HepG2 (cell line): ENCODE results near the gene HCFC2. TPM values are rescaled to one million over a fixed set of nuclear protein-coding genes. Genes with fewer than 3 reads are reported as not detected.
A peak's percentile ranks its signal among the peaks of the same experiment; 100 is the strongest.

Source experiments
- ARID2 ChIP-seq: sonication (generic); formaldehyde crosslinking; IDR thresholded peaks from 2 replicates; pipeline ENCODE4 v1.8.1; 2022; ENCODE audit warnings: mild to moderate bottlenecking, missing genetic modification reagents, borderline replicate concordance
- ATF7-NPFF ChIP-seq: sonication (generic); formaldehyde crosslinking; IDR thresholded peaks from 2 replicates; pipeline ENCODE4 v1.8.1; 2023; ENCODE audit warnings: mild to moderate bottlenecking, low read depth, missing genetic modification reagents, moderate library complexity
- DPF2 ChIP-seq: sonication (generic); formaldehyde crosslinking; IDR thresholded peaks from 2 replicates; pipeline ENCODE4 v1.4.0; 2020; ENCODE audit warnings: mild to moderate bottlenecking, low read depth, missing genetic modification reagents, borderline replicate concordance
- EHMT2 ChIP-seq: fragments of 200-600 bp; sonication (generic); IDR thresholded peaks from 2 replicates; pipeline ENCODE4 v1.7.0; 2017; ENCODE audit warnings: antibody characterized with exemption, low read depth, low read length, borderline replicate concordance
- ERF ChIP-seq: IDR thresholded peaks from 2 replicates; pipeline ENCODE4 v1.6.1; 2018; ENCODE audit warnings: missing biosample characterization, missing genetic modification reagents
- FOXA3 ChIP-seq: IDR thresholded peaks from 2 replicates; pipeline ENCODE4 v1.6.1; 2016; ENCODE audit warnings: missing genetic modification reagents, missing compliant biosample characterization
- HOXA5 ChIP-seq: sonication (generic); formaldehyde crosslinking; IDR thresholded peaks from 2 replicates; pipeline ENCODE4 v1.4.0; 2020; ENCODE audit warnings: missing genetic modification reagents
- KDM1A ChIP-seq: IDR thresholded peaks from 2 replicates; pipeline ENCODE4 v1.6.1; 2016; ENCODE audit warnings: missing compliant biosample characterization
- PAWR ChIP-seq: sonication (generic); formaldehyde crosslinking; IDR thresholded peaks from 2 replicates; pipeline ENCODE4 v1.4.0; 2020; ENCODE audit warnings: missing genetic modification reagents, mild to moderate bottlenecking, borderline replicate concordance
- PHF8 ChIP-seq: sonication (generic); formaldehyde crosslinking; IDR thresholded peaks from 2 replicates; pipeline ENCODE4 v1.5.0; 2020; ENCODE audit warnings: missing genetic modification reagents
- PITX1 ChIP-seq: sonication (generic); formaldehyde crosslinking; IDR thresholded peaks from 2 replicates; pipeline ENCODE4 v1.5.1; 2020; ENCODE audit warnings: mild to moderate bottlenecking, missing genetic modification reagents
- PRMT3 ChIP-seq: sonication (generic); formaldehyde crosslinking; IDR thresholded peaks from 2 replicates; pipeline ENCODE4 v1.8.1; 2022; ENCODE audit warnings: low read depth, mild to moderate bottlenecking, moderate library complexity, missing genetic modification reagents, borderline replicate concordance
- TBL1XR1 ChIP-seq: fragments of 150-350 bp; IDR thresholded peaks from 2 replicates; pipeline ENCODE4 v1.6.1; 2014; ENCODE audit warnings: borderline replicate concordance, low read length; ENCODE audit not compliant: partially characterized antibody
- TCF7 ChIP-seq: sonication (generic); IDR thresholded peaks from 2 replicates; pipeline ENCODE4 v1.6.1; 2016; ENCODE audit warnings: antibody characterized with exemption, low read depth
- YY1 ChIP-seq: IDR thresholded peaks from 2 replicates; pipeline ENCODE4 v1.6.1; 2011; ENCODE audit warnings: low read length, low read depth, moderate library complexity, mild to moderate bottlenecking; ENCODE audit not compliant: insufficient read depth, insufficient replicate concordance
- ZBTB3 ChIP-seq: sonication (generic); formaldehyde crosslinking; IDR thresholded peaks from 2 replicates; pipeline ENCODE4 v1.4.0; 2020; ENCODE audit warnings: low read depth, mild to moderate bottlenecking, moderate library complexity, missing genetic modification reagents, borderline replicate concordance
- ZBTB8A ChIP-seq: sonication (generic); formaldehyde crosslinking; IDR thresholded peaks from 2 replicates; pipeline ENCODE4 v1.4.0; 2020; ENCODE audit warnings: mild to moderate bottlenecking, low read depth, missing genetic modification reagents, borderline replicate concordance
- ZKSCAN8 ChIP-seq: IDR thresholded peaks from 2 replicates; pipeline ENCODE4 v1.6.1; 2016; ENCODE audit warnings: borderline replicate concordance, missing genetic modification reagents, missing compliant biosample characterization
- ZNF451 ChIP-seq: sonication (generic); formaldehyde crosslinking; IDR thresholded peaks from 2 replicates; pipeline ENCODE4 v1.5.0; 2020; ENCODE audit warnings: mild to moderate bottlenecking, missing genetic modification reagents
- ZNF605 ChIP-seq: sonication (generic); formaldehyde crosslinking; IDR thresholded peaks from 2 replicates; pipeline ENCODE4 v1.8.0; 2022; ENCODE audit warnings: mild to moderate bottlenecking, missing genetic modification reagents
- ZNF703 ChIP-seq: sonication (generic); formaldehyde crosslinking; IDR thresholded peaks from 2 replicates; pipeline ENCODE4 v1.5.1; 2020; ENCODE audit warnings: missing genetic modification reagents, mild to moderate bottlenecking, moderate library complexity, borderline replicate concordance
- polyA plus RNA-seq, 8 experiments: library from polyadenylated mRNA; depleted of rRNA in 3 of 8; stranded (reverse) in 7 of 8; unstranded in 1 of 8; fragments of >200 nt; fragmentation: Illumina TruSeq in 4 of 8; extraction: Trizol in 4 of 8; gene quantifications; 2 replicates each; pipeline versions ENCODE4 v1.2.1 to v1.2.3, GENCODE V29; 2011 to 2016; ENCODE audit warnings: low read depth in 4 of 8, missing spikeins in 1 of 8, mixed read lengths in 1 of 8; ENCODE audit not compliant: insufficient read depth in 1 of 8
- total RNA-seq, 5 experiments: library from RNA; depleted of rRNA; stranded (reverse); fragments of >200 nt; fragmentation: Illumina TruSeq; extraction: Trizol; gene quantifications; 2 replicates each; pipeline ENCODE4 v1.2.3, GENCODE V29; 2016; ENCODE audit warnings: low read depth in 1 of 5
- TF ChIP-seq, protein P1 (sequence below): sonication (generic); formaldehyde crosslinking; IDR thresholded peaks from 2 replicates; pipeline ENCODE4 v1.5.1; 2020; ENCODE audit warnings: missing genetic modification reagents, mild to moderate bottlenecking, borderline replicate concordance
- TF ChIP-seq, protein P2 (sequence below): sonication (generic); formaldehyde crosslinking; IDR thresholded peaks from 2 replicates; pipeline ENCODE4 v1.4.0; 2020; ENCODE audit warnings: missing genetic modification reagents
- TF ChIP-seq, protein P3 (sequence below): sonication (generic); formaldehyde crosslinking; IDR thresholded peaks from 2 replicates; pipeline ENCODE4 v1.5.1; 2020; ENCODE audit warnings: mild to moderate bottlenecking, moderate library complexity, missing genetic modification reagents
- TF ChIP-seq, protein P4 (sequence below): sonication (generic); formaldehyde crosslinking; conservative IDR thresholded peaks from 2 replicates; pipeline ENCODE4 v1.5.0; 2020; ENCODE audit warnings: missing genetic modification reagents
- TF ChIP-seq, protein P5 (sequence below): sonication (generic); formaldehyde crosslinking; IDR thresholded peaks from 2 replicates; pipeline ENCODE4 v1.8.0; 2022; ENCODE audit warnings: mild to moderate bottlenecking, missing genetic modification reagents, borderline replicate concordance

HCFC2 gene
- total and polyA plus RNA-seq, 2 of the 13 experiments (the other 11 are each of a cell fraction or from before 2014, with no cell fraction given) = 3.7 to 4.9 TPM

DNA sequence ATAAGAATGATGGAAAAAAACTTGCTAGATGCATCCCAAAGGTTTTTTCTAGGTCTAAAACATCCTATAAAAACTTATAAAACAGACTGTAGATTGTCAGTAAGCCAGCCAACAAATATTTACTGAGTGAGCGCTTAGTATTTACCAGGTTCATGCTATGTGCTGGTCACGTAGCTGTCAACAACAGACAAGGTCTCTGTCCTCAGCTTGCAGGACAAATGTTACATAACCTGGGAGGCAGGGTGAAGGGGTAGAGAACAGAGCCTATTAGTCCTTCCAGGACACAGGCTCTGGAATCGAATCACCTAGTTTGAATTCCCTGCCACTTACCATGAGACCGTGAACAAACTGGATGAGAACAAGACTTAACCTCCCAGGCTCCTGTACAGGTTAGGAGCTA is 67.3 kb downstream of the HCFC2 start (continued):
- TF ChIP-seq DPF2 (peak; percentile 75), TCF7 (no peak), EHMT2 (no peak), PHF8 (CRISPR knock-in tag) (no peak), FOXA3 (peak; percentile 92), KDM1A (CRISPR knock-in tag) (0 out of 2 replicates have a peak, but pooled peaks have one; percentile 25), ZNF451 (no peak), ZKSCAN8 (CRISPR knock-in tag) (peak; percentile 55; the same call in 1 of the 2 replicates), PRMT3 (CRISPR knock-in tag) (no peak), ZBTB8A (CRISPR knock-in tag) (no peak), ATF7-NPFF (no peak), ERF (CRISPR knock-in tag) (0 out of 2 replicates have a peak, but pooled peaks have one; percentile 59), PITX1 (CRISPR knock-in tag) (peak; percentile 18; the same call in 1 of the 2 replicates), ZBTB3 (CRISPR knock-in tag) (no peak), YY1 (no peak), ARID2 (CRISPR knock-in tag) (no peak), ZNF605 (no peak), TBL1XR1 (no peak), ZNF703 (CRISPR knock-in tag) (no peak), HOXA5 (0 out of 2 replicates have a peak, but pooled peaks have one; percentile 40), PAWR (CRISPR knock-in tag) (no peak)
- TF ChIP-seq, protein P1, sequence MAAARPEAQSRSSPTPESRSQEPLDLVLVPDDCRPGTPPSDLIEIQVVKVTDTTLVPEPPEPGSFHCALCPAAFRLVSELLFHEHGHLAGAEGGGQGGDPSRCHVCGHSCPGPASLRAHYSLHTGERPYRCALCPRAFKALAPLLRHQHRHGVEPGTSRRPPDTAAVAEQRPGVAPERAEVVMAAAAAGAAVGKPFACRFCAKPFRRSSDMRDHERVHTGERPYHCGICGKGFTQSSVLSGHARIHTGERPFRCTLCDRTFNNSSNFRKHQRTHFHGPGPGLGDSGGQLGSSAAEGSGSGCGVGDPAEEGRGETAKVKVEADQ (CRISPR knock-in tag) = no peak
- TF ChIP-seq, protein P2, sequence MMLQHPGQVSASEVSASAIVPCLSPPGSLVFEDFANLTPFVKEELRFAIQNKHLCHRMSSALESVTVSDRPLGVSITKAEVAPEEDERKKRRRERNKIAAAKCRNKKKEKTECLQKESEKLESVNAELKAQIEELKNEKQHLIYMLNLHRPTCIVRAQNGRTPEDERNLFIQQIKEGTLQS (CRISPR knock-in tag) = no peak
- TF ChIP-seq, protein P3, sequence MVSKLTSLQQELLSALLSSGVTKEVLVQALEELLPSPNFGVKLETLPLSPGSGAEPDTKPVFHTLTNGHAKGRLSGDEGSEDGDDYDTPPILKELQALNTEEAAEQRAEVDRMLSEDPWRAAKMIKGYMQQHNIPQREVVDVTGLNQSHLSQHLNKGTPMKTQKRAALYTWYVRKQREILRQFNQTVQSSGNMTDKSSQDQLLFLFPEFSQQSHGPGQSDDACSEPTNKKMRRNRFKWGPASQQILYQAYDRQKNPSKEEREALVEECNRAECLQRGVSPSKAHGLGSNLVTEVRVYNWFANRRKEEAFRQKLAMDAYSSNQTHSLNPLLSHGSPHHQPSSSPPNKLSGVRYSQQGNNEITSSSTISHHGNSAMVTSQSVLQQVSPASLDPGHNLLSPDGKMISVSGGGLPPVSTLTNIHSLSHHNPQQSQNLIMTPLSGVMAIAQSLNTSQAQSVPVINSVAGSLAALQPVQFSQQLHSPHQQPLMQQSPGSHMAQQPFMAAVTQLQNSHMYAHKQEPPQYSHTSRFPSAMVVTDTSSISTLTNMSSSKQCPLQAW = peak; percentile 50; the same call in 1 of the 2 replicates
- TF ChIP-seq, protein P4, sequence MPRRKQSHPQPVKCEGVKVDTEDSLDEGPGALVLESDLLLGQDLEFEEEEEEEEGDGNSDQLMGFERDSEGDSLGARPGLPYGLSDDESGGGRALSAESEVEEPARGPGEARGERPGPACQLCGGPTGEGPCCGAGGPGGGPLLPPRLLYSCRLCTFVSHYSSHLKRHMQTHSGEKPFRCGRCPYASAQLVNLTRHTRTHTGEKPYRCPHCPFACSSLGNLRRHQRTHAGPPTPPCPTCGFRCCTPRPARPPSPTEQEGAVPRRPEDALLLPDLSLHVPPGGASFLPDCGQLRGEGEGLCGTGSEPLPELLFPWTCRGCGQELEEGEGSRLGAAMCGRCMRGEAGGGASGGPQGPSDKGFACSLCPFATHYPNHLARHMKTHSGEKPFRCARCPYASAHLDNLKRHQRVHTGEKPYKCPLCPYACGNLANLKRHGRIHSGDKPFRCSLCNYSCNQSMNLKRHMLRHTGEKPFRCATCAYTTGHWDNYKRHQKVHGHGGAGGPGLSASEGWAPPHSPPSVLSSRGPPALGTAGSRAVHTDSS (CRISPR knock-in tag) = no peak
- TF ChIP-seq, protein P5, sequence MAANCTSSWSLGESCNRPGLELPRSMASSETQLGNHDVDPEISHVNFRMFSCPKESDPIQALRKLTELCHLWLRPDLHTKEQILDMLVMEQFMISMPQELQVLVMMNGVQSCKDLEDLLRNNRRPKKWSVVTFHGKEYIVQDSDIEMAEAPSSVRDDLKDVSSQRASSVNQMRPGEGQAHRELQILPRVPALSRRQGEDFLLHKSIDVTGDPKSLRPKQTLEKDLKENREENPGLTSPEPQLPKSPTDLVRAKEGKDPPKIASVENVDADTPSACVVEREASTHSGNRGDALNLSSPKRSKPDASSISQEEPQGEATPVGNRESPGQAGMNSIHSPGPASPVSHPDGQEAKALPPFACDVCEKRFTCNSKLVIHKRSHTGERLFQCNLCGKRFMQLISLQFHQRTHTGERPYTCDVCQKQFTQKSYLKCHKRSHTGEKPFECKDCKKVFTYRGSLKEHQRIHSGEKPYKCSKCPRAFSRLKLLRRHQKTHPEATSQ (CRISPR knock-in tag) = no peak
